ENCODE measurements around the gene SQOR. TPM values are rescaled to one million over a fixed set of nuclear protein-coding genes. Genes with fewer than 3 reads are reported as not detected.

Gene SQOR
- total and polyA plus RNA-seq, 2 experiments from 2014 or later: 0.73 to 0.95 TPM

- DNase-seq (ENCODE audit: low read depth in 1 of 2, low spot score in 1 of 2): no peak
- Histone ChIP-seq H3K27ac (peak overlapping the region; percentile 99), H3K27me3 (no peaks in the 10 kb centered on the region), H3K36me3 (no peaks in the 10 kb centered on the region), H3K4me1 (ENCODE audit: low read depth) (peaks cover 7% of the 10 kb centered on the region), H3K4me3 (peak overlapping the region; percentile 85), H3K9me3 (ENCODE audit: low read depth) (no peaks in the 10 kb centered on the region)
- TF ChIP-seq CTCF (IDR thresholded peaks at IDR 0.05; ENCODE audit: low read depth, low read length): no peak
Measured at GRCh38 chr15:45587863-45588170, 47.0 kb upstream of the SQOR start.

GRCh38 chr15:45588219-45588875, 46.5 kb upstream of the SQOR start:
- peak overlapping the region; percentile 85 for H3K4me3 ChIP-seq
- H3K36me3 ChIP-seq: no peaks in the 10 kb centered on the region
- H3K27ac ChIP-seq: peak overlapping the region; percentile 99
- no peaks in the 10 kb centered on the region for H3K27me3 ChIP-seq
- DNase-seq (ENCODE audit: low read depth in 1 of 2, low spot score in 1 of 2): peak in 1 of 2 donors; percentile 12
- peaks cover 7% of the 10 kb centered on the region for H3K4me1 ChIP-seq (ENCODE audit: low read depth)
- no peak for TF ChIP-seq CTCF (IDR thresholded peaks at IDR 0.05; ENCODE audit: low read depth, low read length)
- H3K9me3 ChIP-seq (ENCODE audit: low read depth): no peaks in the 10 kb centered on the region

GRCh38 chr15:45589256-45589655, 45.6 kb upstream of the SQOR start:
- Histone ChIP-seq H3K27ac (no peak overlapping the region), H3K4me1 (ENCODE audit: low read depth) (peaks cover 7% of the 10 kb centered on the region), H3K4me3 (no peak overlapping the region), H3K9me3 (ENCODE audit: low read depth) (no peaks in the 10 kb centered on the region), H3K27me3 (no peaks in the 10 kb centered on the region), H3K36me3 (no peaks in the 10 kb centered on the region)
- no peak for TF ChIP-seq CTCF (IDR thresholded peaks at IDR 0.05; ENCODE audit: low read depth, low read length)
- DNase-seq (ENCODE audit: low read depth in 1 of 2, low spot score in 1 of 2): no peak

- TF ChIP-seq CTCF (IDR thresholded peaks at IDR 0.05; ENCODE audit: low read depth, low read length): no peak
- Histone ChIP-seq H3K27ac (no peak overlapping the region), H3K27me3 (no peaks in the 10 kb centered on the region), H3K4me3 (no peak overlapping the region), H3K4me1 (ENCODE audit: low read depth) (no peaks in the 10 kb centered on the region), H3K36me3 (no peaks in the 10 kb centered on the region), H3K9me3 (ENCODE audit: low read depth) (no peaks in the 10 kb centered on the region)
- DNase-seq (ENCODE audit: low read depth in 1 of 2, low spot score in 1 of 2): no peak
Measured at GRCh38 chr15:45594319-45594718, 40.5 kb upstream of the SQOR start.

GRCh38 chr15:45594835-45595530, 39.8 kb upstream of the SQOR start:
- Histone ChIP-seq H3K4me1 (ENCODE audit: low read depth) (no peaks in the 10 kb centered on the region), H3K36me3 (no peaks in the 10 kb centered on the region), H3K27ac (no peak overlapping the region), H3K9me3 (ENCODE audit: low read depth) (no peaks in the 10 kb centered on the region), H3K27me3 (no peaks in the 10 kb centered on the region), H3K4me3 (no peak overlapping the region)
- TF ChIP-seq CTCF (IDR thresholded peaks at IDR 0.05; ENCODE audit: low read depth, low read length): no peak
- no peak for DNase-seq (ENCODE audit: low read depth in 1 of 2, low spot score in 1 of 2)
